ENCODE measurements around the gene CCDC18. TPM values are rescaled to one million over a fixed set of nuclear protein-coding genes. Genes with fewer than 3 reads are reported as not detected.

Gene CCDC18
- total RNA-seq, 1 donor: 6.2 TPM

GRCh38 chr1:93244298-93245069 lies 64.0 kb downstream of the CCDC18 start:
- Histone ChIP-seq H4K20me1 (ENCODE audit: insufficient read depth, low read length) (no peaks in the 10 kb centered on the region), H3K4me3 (ENCODE audit: insufficient read depth, low read length) (no peak overlapping the region), H3K79me2 (ENCODE audit: insufficient read depth, low read length) (no peaks in the 10 kb centered on the region), H2AFZ (ENCODE audit: low read length) (no peak overlapping the region), H3K9me3 (ENCODE audit: low read depth, low read length) (no peaks in the 10 kb centered on the region), H3K4me2 (ENCODE audit: insufficient read depth, low read length) (no peak overlapping the region), H3K4me1 (ENCODE audit: insufficient read depth, low read length) (no peaks in the 10 kb centered on the region), H3K27ac (ENCODE audit: low read depth, low read length) (no peak overlapping the region), H3K36me3 (ENCODE audit: insufficient read depth, low read length) (peaks cover 13% of the 10 kb centered on the region), H3K27me3 (ENCODE audit: insufficient read depth, low read length) (no peaks in the 10 kb centered on the region)
- no peak for TF ChIP-seq CTCF (IDR thresholded peaks at IDR 0.05; ENCODE audit: extremely low read depth, low read depth, low read length)
- no peak for DNase-seq (ENCODE audit: insufficient read length, low spot score, missing footprints)

- no peak for DNase-seq (ENCODE audit: insufficient read length, low spot score, missing footprints)
- H3K79me2 ChIP-seq (ENCODE audit: insufficient read depth, low read length): peaks cover 2% of the 10 kb centered on the region
- peaks cover 3% of the 10 kb centered on the region for H3K4me1 ChIP-seq (ENCODE audit: insufficient read depth, low read length)
- H4K20me1 ChIP-seq (ENCODE audit: insufficient read depth, low read length): no peaks in the 10 kb centered on the region
- H3K4me2 ChIP-seq (ENCODE audit: insufficient read depth, low read length): no peak overlapping the region
- no peaks in the 10 kb centered on the region for H3K9me3 ChIP-seq (ENCODE audit: low read depth, low read length)
- no peak overlapping the region for H2AFZ ChIP-seq (ENCODE audit: low read length)
- H3K4me3 ChIP-seq (ENCODE audit: insufficient read depth, low read length): no peak overlapping the region
- no peak for TF ChIP-seq CTCF (IDR thresholded peaks at IDR 0.05; ENCODE audit: extremely low read depth, low read depth, low read length)
- peaks cover 3% of the 10 kb centered on the region for H3K36me3 ChIP-seq (ENCODE audit: insufficient read depth, low read length)
- H3K27me3 ChIP-seq (ENCODE audit: insufficient read depth, low read length): no peaks in the 10 kb centered on the region
- H3K27ac ChIP-seq (ENCODE audit: low read depth, low read length): no peak overlapping the region
Measured at GRCh38 chr1:93251966-93252365, 71.4 kb downstream of the CCDC18 start.

- H3K9me3 ChIP-seq (ENCODE audit: low read depth, low read length): no peaks in the 10 kb centered on the region
- TF ChIP-seq CTCF (IDR thresholded peaks at IDR 0.05; ENCODE audit: extremely low read depth, low read depth, low read length): no peak
- peaks cover 3% of the 10 kb centered on the region for H3K4me1 ChIP-seq (ENCODE audit: insufficient read depth, low read length)
Measured at GRCh38 chr1:93252598-93252997, 72.1 kb downstream of the CCDC18 start.

GRCh38 chr1:93253516-93253915 lies 73.0 kb downstream of the CCDC18 start:
- DNase-seq (ENCODE audit: insufficient read length, low spot score, missing footprints): no peak

More at GRCh38 chr1:93252598-93252997, 72.1 kb downstream of the CCDC18 start:
- Histone ChIP-seq H3K27me3 (ENCODE audit: insufficient read depth, low read length) (no peaks in the 10 kb centered on the region), H3K4me3 (ENCODE audit: insufficient read depth, low read length) (no peak overlapping the region), H3K79me2 (ENCODE audit: insufficient read depth, low read length) (peaks cover 2% of the 10 kb centered on the region), H3K4me2 (ENCODE audit: insufficient read depth, low read length) (no peak overlapping the region), H3K27ac (ENCODE audit: low read depth, low read length) (no peak overlapping the region), H3K36me3 (ENCODE audit: insufficient read depth, low read length) (peaks cover 3% of the 10 kb centered on the region), H2AFZ (ENCODE audit: low read length) (no peak overlapping the region), H4K20me1 (ENCODE audit: insufficient read depth, low read length) (no peaks in the 10 kb centered on the region)
- no peak for DNase-seq (ENCODE audit: insufficient read length, low spot score, missing footprints)

More at GRCh38 chr1:93253516-93253915, 73.0 kb downstream of the CCDC18 start:
- Histone ChIP-seq H3K27me3 (ENCODE audit: insufficient read depth, low read length) (no peaks in the 10 kb centered on the region), H3K4me3 (ENCODE audit: insufficient read depth, low read length) (no peak overlapping the region), H4K20me1 (ENCODE audit: insufficient read depth, low read length) (no peaks in the 10 kb centered on the region), H3K79me2 (ENCODE audit: insufficient read depth, low read length) (peaks cover 2% of the 10 kb centered on the region), H3K4me1 (ENCODE audit: insufficient read depth, low read length) (peaks cover 3% of the 10 kb centered on the region), H3K4me2 (ENCODE audit: insufficient read depth, low read length) (no peak overlapping the region), H3K27ac (ENCODE audit: low read depth, low read length) (no peak overlapping the region), H3K36me3 (ENCODE audit: insufficient read depth, low read length) (peaks cover 7% of the 10 kb centered on the region), H3K9me3 (ENCODE audit: low read depth, low read length) (no peaks in the 10 kb centered on the region), H2AFZ (ENCODE audit: low read length) (no peak overlapping the region)
- no peak for TF ChIP-seq CTCF (IDR thresholded peaks at IDR 0.05; ENCODE audit: extremely low read depth, low read depth, low read length)
